ENCODE data around the gene CHCHD4.

The CHCHD4 gene

GRCh38 chr3:14124223-14124614, 451 bp downstream of the CHCHD4 start (continued):
- no peak for TF ChIP-seq ZNF280C (tag by site-specific recombination; IDR thresholded peaks at IDR 0.05)
- no peak for TF ChIP-seq ZNF2 (tag by site-specific recombination; IDR thresholded peaks at IDR 0.05)
- peak; percentile 27; the same call in 1 of the 2 replicates for TF ChIP-seq PRDM10 (tag by site-specific recombination; IDR thresholded peaks at IDR 0.05)
- TF ChIP-seq ZNF16 (tag by site-specific recombination; IDR thresholded peaks at IDR 0.05; ENCODE audit: low read depth): no peak
- TF ChIP-seq ZNF146 (tag by site-specific recombination; IDR thresholded peaks at IDR 0.05): no peak
- 0 out of 2 replicates have a peak, but pooled peaks have one; percentile 51 for TF ChIP-seq ZNF677 (tag by site-specific recombination; IDR thresholded peaks at IDR 0.05)
- no peak for TF ChIP-seq ZNF274 (IDR thresholded peaks at IDR 0.05; ENCODE audit: low read length)
- no peak for TF ChIP-seq ZNF274 (tag by site-specific recombination; IDR thresholded peaks at IDR 0.05; ENCODE audit: borderline replicate concordance)
- TF ChIP-seq ZNF776 (tag by site-specific recombination; IDR thresholded peaks at IDR 0.05; ENCODE audit: borderline replicate concordance): no peak
- 0 out of 2 replicates have a peak, but pooled peaks have one; percentile 12 for TF ChIP-seq ZNF501 (tag by site-specific recombination; IDR thresholded peaks at IDR 0.05)
- TF ChIP-seq IKZF3 (tag by site-specific recombination; IDR thresholded peaks at IDR 0.05): peak; percentile 22; the same call in 1 of the 2 replicates
- TF ChIP-seq TRIM28 (IDR thresholded peaks at IDR 0.05; ENCODE audit: borderline replicate concordance, low read length): peak; percentile 20; the same call in 1 of the 2 replicates
- no peak for TF ChIP-seq HIC1 (tag by site-specific recombination; IDR thresholded peaks at IDR 0.05)
- no peak for TF ChIP-seq SCRT2 (tag by site-specific recombination; IDR thresholded peaks at IDR 0.05)
- 0 out of 2 replicates have a peak, but pooled peaks have one; percentile 34 for TF ChIP-seq ZBTB10 (tag by site-specific recombination; IDR thresholded peaks at IDR 0.05)
- no peak for TF ChIP-seq TCF7L2 (IDR thresholded peaks at IDR 0.05; ENCODE audit: borderline replicate concordance, low read depth, low read length)
- TF ChIP-seq ZNF561 (tag by site-specific recombination; IDR thresholded peaks at IDR 0.05; ENCODE audit: borderline replicate concordance): 0 out of 2 replicates have a peak, but pooled peaks have one; percentile 59
- no peak for TF ChIP-seq ZNF513 (tag by site-specific recombination; IDR thresholded peaks at IDR 0.05)
- no peak for TF ChIP-seq BCL6B (tag by site-specific recombination; IDR thresholded peaks at IDR 0.05)
- no peak for TF ChIP-seq PRDM1 (tag by site-specific recombination; IDR thresholded peaks at IDR 0.05)
- TF ChIP-seq ZBTB44 (tag by site-specific recombination; IDR thresholded peaks at IDR 0.05): no peak
- TF ChIP-seq ZNF174 (tag by site-specific recombination; IDR thresholded peaks at IDR 0.05): 0 out of 2 replicates have a peak, but pooled peaks have one; percentile 78

Measured in HEK293 (cell line).